GM12865 (cell line): ENCODE results near the gene DPH2.
A peak's percentile ranks its signal among the peaks of the same experiment; 100 is the strongest.

Experiments used
- DNase-seq: peaks from one replicate; pipeline ENCODE4 v3.0.0; 2010; ENCODE audit warnings: low read depth
- H3K4me3 ChIP-seq: 2 replicates; pipeline ENCODE4 v1.5.1; 2011; ENCODE audit warnings: mild to moderate bottlenecking, low read depth, low read length, control low read depth
- TF ChIP-seq, protein P1 (sequence below): IDR thresholded peaks from 2 replicates; pipeline ENCODE4 v1.5.1; 2011; ENCODE audit warnings: low read length, control low read depth, low read depth, inconsistent platforms; ENCODE audit not compliant: insufficient read depth; ENCODE audit errors: missing control alignments

Gene DPH2

DNA sequence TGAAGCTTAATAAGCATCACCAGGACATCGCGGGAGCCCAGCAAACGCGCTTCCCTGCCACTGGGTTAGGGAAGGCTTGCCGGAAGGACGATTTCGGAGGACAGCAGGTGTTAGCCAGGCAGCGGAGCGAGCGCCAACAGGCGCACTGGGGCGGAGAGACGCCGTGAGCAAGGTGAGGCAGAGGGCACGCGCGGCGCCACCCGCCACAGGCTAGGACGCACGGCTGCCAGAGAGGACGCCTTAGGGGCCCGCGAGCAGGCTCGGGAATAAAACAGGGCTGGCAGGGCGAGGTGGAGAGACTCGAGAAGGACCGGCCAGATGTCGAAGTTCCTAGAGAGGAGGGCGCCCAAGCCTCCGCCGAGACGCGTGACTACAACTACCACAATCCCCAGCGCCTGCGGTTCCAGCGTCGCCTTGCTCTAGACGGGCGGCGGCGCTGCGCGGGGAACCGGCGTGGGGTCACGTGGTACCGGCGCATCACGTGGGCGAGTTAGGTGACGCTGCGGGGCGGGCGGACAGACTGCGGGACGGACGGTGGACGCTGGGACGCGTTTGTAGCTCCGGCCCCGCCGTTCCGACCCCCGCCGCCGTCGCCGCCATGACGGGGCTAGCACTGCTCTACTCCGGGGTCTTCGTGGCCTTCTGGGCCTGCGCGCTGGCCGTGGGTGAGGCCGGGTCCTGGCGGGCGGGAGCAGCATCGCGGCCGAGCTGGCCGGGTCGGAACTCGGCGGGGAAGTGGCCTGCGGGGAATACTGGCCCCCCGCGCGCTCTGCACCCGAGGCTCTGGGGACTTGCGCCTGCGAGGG lies 4.8 kb downstream of the DPH2 start, which contains the start of gene ATP6V0B:
Gene ATP6V0B, plus strand, starts transcription at position 518 of the 806 bp plus-strand sequence. Its CDS starts 81 bp downstream, at position 599.
- H3K4me3 ChIP-seq: peak within 1 kb of the TSS; percentile 88
- TF ChIP-seq, protein P1, sequence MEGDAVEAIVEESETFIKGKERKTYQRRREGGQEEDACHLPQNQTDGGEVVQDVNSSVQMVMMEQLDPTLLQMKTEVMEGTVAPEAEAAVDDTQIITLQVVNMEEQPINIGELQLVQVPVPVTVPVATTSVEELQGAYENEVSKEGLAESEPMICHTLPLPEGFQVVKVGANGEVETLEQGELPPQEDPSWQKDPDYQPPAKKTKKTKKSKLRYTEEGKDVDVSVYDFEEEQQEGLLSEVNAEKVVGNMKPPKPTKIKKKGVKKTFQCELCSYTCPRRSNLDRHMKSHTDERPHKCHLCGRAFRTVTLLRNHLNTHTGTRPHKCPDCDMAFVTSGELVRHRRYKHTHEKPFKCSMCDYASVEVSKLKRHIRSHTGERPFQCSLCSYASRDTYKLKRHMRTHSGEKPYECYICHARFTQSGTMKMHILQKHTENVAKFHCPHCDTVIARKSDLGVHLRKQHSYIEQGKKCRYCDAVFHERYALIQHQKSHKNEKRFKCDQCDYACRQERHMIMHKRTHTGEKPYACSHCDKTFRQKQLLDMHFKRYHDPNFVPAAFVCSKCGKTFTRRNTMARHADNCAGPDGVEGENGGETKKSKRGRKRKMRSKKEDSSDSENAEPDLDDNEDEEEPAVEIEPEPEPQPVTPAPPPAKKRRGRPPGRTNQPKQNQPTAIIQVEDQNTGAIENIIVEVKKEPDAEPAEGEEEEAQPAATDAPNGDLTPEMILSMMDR: no peak
- peak; percentile 96 for DNase-seq

DNA sequence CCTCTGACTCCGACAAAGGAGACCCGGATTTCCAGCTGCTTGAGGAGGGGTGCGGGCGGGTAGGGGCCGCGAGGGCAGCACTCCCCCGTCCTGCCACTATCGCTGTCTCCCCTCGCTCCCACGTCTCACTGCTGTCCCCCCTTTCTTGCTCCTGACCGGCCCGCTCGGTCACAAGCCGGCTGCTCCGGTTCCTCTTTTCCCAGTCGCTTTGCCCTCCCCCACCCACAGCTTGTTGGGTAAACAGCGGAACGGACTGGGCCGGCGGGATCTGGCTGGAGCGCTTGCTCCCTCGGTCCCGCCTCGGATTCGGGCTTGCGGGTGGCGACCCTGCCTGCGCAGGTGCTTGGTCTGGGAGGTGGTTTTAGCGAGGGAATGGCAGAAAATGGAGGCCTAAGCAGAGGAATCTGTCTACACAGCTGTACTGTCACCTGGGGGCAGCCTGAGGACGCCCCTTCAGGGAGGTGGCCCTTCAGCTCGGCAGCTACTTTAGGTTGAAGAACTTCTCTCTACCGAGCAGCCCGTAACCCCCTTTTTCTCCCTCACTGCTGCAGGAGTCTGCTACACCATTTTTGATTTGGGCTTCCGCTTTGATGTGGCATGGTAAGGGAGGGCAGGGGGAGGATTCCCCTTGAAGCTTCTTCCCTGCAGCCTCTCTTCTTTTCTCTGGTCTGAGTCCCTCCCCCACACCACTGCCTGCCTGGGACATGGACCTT lies 5.6 kb downstream of the DPH2 start:
- peak; percentile 39 for DNase-seq
- peak overlapping the region; percentile 88 for H3K4me3 ChIP-seq
- TF ChIP-seq, protein P1: no peak

DNA sequence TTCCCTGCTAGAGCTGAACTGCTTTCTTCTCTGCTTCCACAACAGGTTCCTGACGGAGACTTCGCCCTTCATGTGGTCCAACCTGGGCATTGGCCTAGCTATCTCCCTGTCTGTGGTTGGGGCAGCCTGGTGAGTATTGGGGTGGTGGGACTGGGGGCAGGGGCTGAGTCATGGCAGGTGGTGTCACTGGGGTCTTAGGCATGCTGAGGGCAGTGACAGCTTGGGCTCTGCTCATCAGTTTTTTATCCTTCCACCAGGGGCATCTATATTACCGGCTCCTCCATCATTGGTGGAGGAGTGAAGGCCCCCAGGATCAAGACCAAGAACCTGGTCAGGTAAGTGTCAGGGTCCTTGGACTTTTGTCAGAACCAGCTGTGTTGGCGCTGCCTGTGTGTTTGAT lies 6.2 kb downstream of the DPH2 start:
- TF ChIP-seq, protein P1: peak; percentile 2
- no peak for DNase-seq
- H3K4me3 ChIP-seq: peak overlapping the region; percentile 88

DNA sequence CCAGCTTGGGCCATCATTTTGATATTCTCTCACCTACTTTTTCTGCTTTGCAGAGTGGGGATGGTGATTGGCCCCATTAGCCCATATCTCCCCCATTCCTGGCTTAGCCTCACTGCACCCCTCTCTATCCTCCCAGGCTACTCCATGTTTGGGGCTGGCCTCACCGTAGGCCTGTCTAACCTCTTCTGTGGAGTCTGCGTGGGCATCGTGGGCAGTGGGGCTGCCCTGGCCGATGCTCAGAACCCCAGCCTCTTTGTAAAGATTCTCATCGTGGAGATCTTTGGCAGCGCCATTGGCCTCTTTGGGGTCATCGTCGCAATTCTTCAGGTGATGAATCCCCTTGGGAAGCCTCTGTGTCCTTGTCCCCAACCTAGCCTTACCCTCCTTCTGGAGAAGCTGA lies 7.1 kb downstream of the DPH2 start:
- TF ChIP-seq, protein P1: no peak
- DNase-seq: no peak
- H3K4me3 ChIP-seq: no peak overlapping the region

DNA sequence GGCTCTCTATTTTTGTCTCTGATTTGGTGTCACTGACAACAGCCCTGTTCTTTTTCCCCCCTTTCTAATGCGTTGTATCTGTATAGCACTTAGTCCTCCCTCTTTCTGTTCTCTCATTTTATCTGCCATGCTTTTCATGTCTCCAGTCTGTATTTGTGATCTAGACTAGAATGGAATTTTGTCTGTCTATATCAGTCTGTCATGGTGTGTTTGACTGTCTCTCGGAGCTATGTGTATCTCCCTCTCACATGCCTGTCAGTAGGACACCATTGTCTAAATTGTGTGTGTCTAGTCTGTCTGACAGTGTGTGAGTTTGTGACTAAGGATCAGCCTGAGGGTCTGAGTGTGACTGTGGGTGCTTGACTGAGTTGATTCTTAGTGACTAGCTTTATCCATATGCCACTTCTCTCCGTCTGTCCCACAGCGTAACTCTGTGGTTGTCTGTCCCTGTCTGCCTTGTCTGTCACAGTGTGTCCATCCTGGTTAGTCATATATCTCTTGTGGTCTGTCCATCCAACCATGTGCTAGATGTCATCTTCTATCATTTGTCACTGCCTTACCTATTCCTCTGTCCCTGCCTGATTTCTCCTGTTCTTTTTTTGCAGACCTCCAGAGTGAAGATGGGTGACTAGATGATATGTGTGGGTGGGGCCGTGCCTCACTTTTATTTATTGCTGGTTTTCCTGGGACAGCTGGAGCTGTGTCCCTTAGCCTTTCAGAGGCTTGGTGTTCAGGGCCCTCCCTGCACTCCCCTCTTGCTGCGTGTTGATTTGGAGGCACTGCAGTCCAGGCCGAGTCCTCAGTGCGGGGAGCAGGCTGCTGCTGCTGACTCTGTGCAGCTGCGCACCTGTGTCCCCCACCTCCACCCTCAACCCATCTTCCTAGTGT lies 7.8 kb downstream of the DPH2 start:
- TF ChIP-seq, protein P1: no peak
- no peak overlapping the region for H3K4me3 ChIP-seq
- no peak for DNase-seq

DNA sequence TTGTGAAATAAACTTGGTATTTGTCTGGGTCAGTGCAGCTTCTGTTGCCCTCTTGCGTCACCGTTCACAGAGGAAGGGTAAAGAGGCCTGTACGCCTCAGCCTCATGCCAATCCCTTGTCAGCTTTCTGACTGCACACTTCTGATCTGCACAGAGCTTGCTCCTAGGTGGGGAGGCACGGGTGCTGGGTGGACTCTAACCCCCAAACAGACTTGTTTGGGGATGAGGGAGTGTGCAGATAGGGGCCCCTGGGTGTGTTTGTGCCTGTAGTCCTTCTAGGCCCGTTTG lies 8.4 kb downstream of the DPH2 start:
- H3K4me3 ChIP-seq: no peak overlapping the region
- no peak for DNase-seq
- TF ChIP-seq, protein P1: no peak
